Myocyte (in vitro differentiated cells): ENCODE data around the gene TRAPPC3L. TPM values are rescaled to one million over a fixed set of nuclear protein-coding genes. Genes with fewer than 3 reads are reported as not detected.
"Not testable (repeated sequence)": the region's sequence is repeated elsewhere in the genome, so short reads cannot be mapped to it uniquely, and the experiment has no call there.

Source experiments
- DNase-seq: peaks from one replicate; pipeline ENCODE4 v3.0.0-alpha.2; 2012; ENCODE audit warnings: low read depth
- total RNA-seq: library from RNA; depleted of rRNA; stranded (reverse); fragments of >200 nt; gene quantifications from 2 replicates; pipeline ENCODE4 v1.2.3, GENCODE V29; 2014

TRAPPC3L gene
- total RNA-seq, 1 donor from 2014 or later: 0.35 TPM

- DNase-seq: no peak
These were observed 30.3 kb downstream of the TRAPPC3L start for GRCh38 chr6:116515141-116515540.

GRCh38 chr6:116514111-116514510 is 31.4 kb downstream of the TRAPPC3L start:
- no peak for DNase-seq

GRCh38 chr6:116513224-116513875 is 32.1 kb downstream of the TRAPPC3L start:
- DNase-seq: no peak

GRCh38 chr6:116512734-116513133 is 32.8 kb downstream of the TRAPPC3L start:
- DNase-seq: no peak

- no peak for DNase-seq
These were observed 33.3 kb downstream of the TRAPPC3L start for GRCh38 chr6:116512111-116512559.

GRCh38 chr6:116511424-116512110 is 33.9 kb downstream of the TRAPPC3L start, which contains the start of gene CALHM5:
Gene CALHM5, plus strand, starts transcription at chr6:116511639. Its CDS starts 58 bp downstream, at chr6:116511697.
- peak; percentile 91 for DNase-seq

GRCh38 chr6:116508527-116508926 is 37.0 kb downstream of the TRAPPC3L start:
- no peak for DNase-seq

- DNase-seq: no peak
These were observed 38.2 kb downstream of the TRAPPC3L start for GRCh38 chr6:116507324-116507723.

GRCh38 chr6:116500969-116501433 is 44.5 kb downstream of the TRAPPC3L start:
- DNase-seq: no peak

GRCh38 chr6:116497113-116497676 is 48.3 kb downstream of the TRAPPC3L start:
- no peak for DNase-seq

- not testable (repeated sequence) for DNase-seq
These were observed 50.3 kb downstream of the TRAPPC3L start for GRCh38 chr6:116495161-116495560.

- DNase-seq: no peak
These were observed 53.0 kb downstream of the TRAPPC3L start for GRCh38 chr6:116492331-116493067.

- DNase-seq: no peak
These were observed 53.7 kb downstream of the TRAPPC3L start for GRCh38 chr6:116491610-116492330.

- no peak for DNase-seq
These were observed 59.8 kb downstream of the TRAPPC3L start for GRCh38 chr6:116485559-116486184.

GRCh38 chr6:116483616-116484015 is 61.9 kb downstream of the TRAPPC3L start:
- DNase-seq: no peak

GRCh38 chr6:116482780-116483179 is 62.7 kb downstream of the TRAPPC3L start:
- no peak for DNase-seq

GRCh38 chr6:116476002-116476678 is 69.3 kb downstream of the TRAPPC3L start:
- no peak for DNase-seq

- no peak for DNase-seq
These were observed 70.3 kb downstream of the TRAPPC3L start for GRCh38 chr6:116475141-116475540.

GRCh38 chr6:116472706-116473105 is 72.8 kb downstream of the TRAPPC3L start:
- DNase-seq: no peak

GRCh38 chr6:116471531-116471930 is 74.0 kb downstream of the TRAPPC3L start:
- DNase-seq: no peak
